Activated T-cell treated with anti-CD3 and anti-CD28 coated beads, Interleukin-2, amount 50 U/mL, for 48 hours (primary cell): ENCODE data around the gene AUH.

Source experiments
- DNase-seq, 2 experiments: peaks; one replicate each; pipeline ENCODE4 v3.0.0-alpha.2; 2020

The AUH gene

GRCh38 chr9:91185193-91185886 lies 176.4 kb downstream of the AUH start:
- DNase-seq, result peak; percentile 18 to 21

GRCh38 chr9:91182429-91183225 lies 179.1 kb downstream of the AUH start:
- no peak for DNase-seq

- no peak for DNase-seq
Observed at GRCh38 chr9:91181541-91181940, 180.2 kb downstream of the AUH start.

- DNase-seq, result peak in 1 of 2 experiments; percentile 17
Observed at GRCh38 chr9:91180930-91181268, 180.8 kb downstream of the AUH start.

- DNase-seq, result peak; percentile 23 to 24
Observed at GRCh38 chr9:91180240-91180929, 181.3 kb downstream of the AUH start.

GRCh38 chr9:91179237-91180138 lies 182.2 kb downstream of the AUH start:
- peak; percentile 41 to 42 for DNase-seq

- DNase-seq, result peak; percentile 61 to 69
Observed at GRCh38 chr9:91178281-91179236, 183.2 kb downstream of the AUH start.

- peak; percentile 73 to 80 for DNase-seq
Observed at GRCh38 chr9:91177661-91178280, 183.9 kb downstream of the AUH start.

GRCh38 chr9:91177081-91177480 lies 184.6 kb downstream of the AUH start:
- peak; percentile 44 to 49 for DNase-seq

- DNase-seq, result peak; percentile 29 to 33
Observed at GRCh38 chr9:91176426-91176825, 185.3 kb downstream of the AUH start.

GRCh38 chr9:91174772-91175171 lies 186.9 kb downstream of the AUH start:
- DNase-seq, result no peak

- no peak for DNase-seq
Observed at GRCh38 chr9:91172329-91172728, 189.4 kb downstream of the AUH start.

- DNase-seq, result no peak
Observed at GRCh38 chr9:91170951-91171350, 190.8 kb downstream of the AUH start.

GRCh38 chr9:91166796-91167366 lies 194.8 kb downstream of the AUH start:
- DNase-seq, result no peak

- DNase-seq, result peak; percentile 89 to 90
Observed at GRCh38 chr9:91164724-91165520, 196.8 kb downstream of the AUH start.
